Measurements from ENCODE around the gene LAMB3. TPM values are rescaled to one million over a fixed set of nuclear protein-coding genes. Genes with fewer than 3 reads are reported as not detected.

LAMB3 gene
- polyA plus RNA-seq, 1 of the 3 experiments (the other 2 are of a cell fraction) = 18.0 TPM

DNA sequence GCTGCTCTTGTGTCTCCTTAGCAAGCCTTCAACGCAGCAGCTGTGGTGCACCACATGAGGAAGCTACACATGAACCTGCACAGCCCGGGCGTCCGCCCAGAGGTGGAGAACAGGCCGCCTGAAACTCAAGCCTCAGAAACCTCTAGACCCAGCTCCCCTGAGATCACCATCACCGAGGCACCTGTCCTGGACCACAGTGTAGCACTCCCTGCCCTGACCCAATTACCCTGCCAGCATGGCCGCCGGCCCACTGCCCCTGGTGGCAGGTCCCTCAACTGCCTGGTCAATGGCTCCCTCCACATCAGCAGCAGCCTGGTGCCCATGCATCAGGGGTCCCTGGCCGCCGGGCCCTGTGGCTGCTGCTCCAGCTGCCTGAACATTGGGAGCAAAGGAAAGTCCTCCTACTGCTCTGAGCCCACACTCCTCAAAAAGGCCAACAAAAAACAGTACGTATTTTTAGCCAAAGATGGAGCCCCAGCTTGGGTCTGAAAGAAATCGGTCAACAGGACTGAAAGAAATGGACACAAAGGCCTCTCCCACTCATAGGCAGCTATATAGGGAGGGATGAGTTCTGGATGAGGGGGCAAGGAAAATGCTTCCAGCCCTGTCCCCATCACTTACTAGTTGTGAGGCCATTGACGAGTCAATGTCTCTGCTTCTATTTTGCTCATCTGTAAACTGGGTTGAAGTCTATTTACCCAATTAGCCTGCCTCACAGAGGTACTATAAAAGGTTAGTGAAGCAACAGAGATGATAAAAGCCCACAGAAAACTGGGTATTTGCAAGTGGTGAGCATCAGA is 40.3 kb downstream of the LAMB3 start:
- H3K9me2 ChIP-seq = no peaks in the 10 kb centered on the region
- peaks cover 0 to 3% of the 10 kb centered on the region in 2 experiments; a peak in 1 of 4 replicates for H3K4me1 ChIP-seq (ENCODE audit: control insufficient read depth in 1 of 2, insufficient read depth in 2 of 2, low read depth in 1 of 2, low read length in 1 of 2)
- H3K4me3 ChIP-seq (ENCODE audit: low read depth in 2 of 2, low read length in 1 of 2) = no peak overlapping the region
- no peak overlapping the region for H2AFZ ChIP-seq (ENCODE audit: low read depth)
- no peak overlapping the region for H3K9ac ChIP-seq
- no peaks in the 10 kb centered on the region for H4K20me1 ChIP-seq (ENCODE audit: insufficient read depth)
- H3K36me3 ChIP-seq (replicated peaks in 1 of 2; ENCODE audit: control insufficient read depth in 1 of 2, insufficient read depth in 2 of 2, low read length in 1 of 2) = peaks cover 5 to 58% of the 10 kb centered on the region in 2 experiments
- H3K27ac ChIP-seq (ENCODE audit: low read depth in 2 of 2, low read length in 1 of 2) = no peak overlapping the region
- no peaks in the 10 kb centered on the region for H3F3A ChIP-seq (replicated peaks; ENCODE audit: insufficient read depth)
- no peaks in the 10 kb centered on the region for H3K9me3 ChIP-seq
- no peaks in the 10 kb centered on the region for H3K27me3 ChIP-seq (ENCODE audit: insufficient read depth)
- TF ChIP-seq JUND (IDR thresholded peaks at IDR 0.05) (no peak), YY1 (IDR thresholded peaks at IDR 0.05; ENCODE audit: low read depth) (no peak), RAD21 (IDR thresholded peaks at IDR 0.05; ENCODE audit: low read length) (no peak), SIN3A (IDR thresholded peaks at IDR 0.05; ENCODE audit: borderline replicate concordance, low read depth, low read length) (no peak), EZH2phosphoT487 (IDR thresholded peaks at IDR 0.05; ENCODE audit: borderline replicate concordance, low read depth) (no peak), POLR2AphosphoS5 (IDR thresholded peaks at IDR 0.05; ENCODE audit: low read depth, low read length) (no peak), FOXJ3 (CRISPR knock-in tag; IDR thresholded peaks at IDR 0.05) (no peak), EP300 (IDR thresholded peaks at IDR 0.05; ENCODE audit: borderline replicate concordance in 1 of 2, low read depth in 1 of 2, low read length in 1 of 2) (no peak), GATA2 (CRISPR knock-in tag; IDR thresholded peaks at IDR 0.05) (no peak), MEF2A (IDR thresholded peaks at IDR 0.05; ENCODE audit: borderline replicate concordance, low read depth) (no peak), SMC3 (IDR thresholded peaks at IDR 0.05; ENCODE audit: low read depth, low read length) (no peak), TCF12 (IDR thresholded peaks at IDR 0.05) (no peak)
- TF ChIP-seq, protein P1, sequence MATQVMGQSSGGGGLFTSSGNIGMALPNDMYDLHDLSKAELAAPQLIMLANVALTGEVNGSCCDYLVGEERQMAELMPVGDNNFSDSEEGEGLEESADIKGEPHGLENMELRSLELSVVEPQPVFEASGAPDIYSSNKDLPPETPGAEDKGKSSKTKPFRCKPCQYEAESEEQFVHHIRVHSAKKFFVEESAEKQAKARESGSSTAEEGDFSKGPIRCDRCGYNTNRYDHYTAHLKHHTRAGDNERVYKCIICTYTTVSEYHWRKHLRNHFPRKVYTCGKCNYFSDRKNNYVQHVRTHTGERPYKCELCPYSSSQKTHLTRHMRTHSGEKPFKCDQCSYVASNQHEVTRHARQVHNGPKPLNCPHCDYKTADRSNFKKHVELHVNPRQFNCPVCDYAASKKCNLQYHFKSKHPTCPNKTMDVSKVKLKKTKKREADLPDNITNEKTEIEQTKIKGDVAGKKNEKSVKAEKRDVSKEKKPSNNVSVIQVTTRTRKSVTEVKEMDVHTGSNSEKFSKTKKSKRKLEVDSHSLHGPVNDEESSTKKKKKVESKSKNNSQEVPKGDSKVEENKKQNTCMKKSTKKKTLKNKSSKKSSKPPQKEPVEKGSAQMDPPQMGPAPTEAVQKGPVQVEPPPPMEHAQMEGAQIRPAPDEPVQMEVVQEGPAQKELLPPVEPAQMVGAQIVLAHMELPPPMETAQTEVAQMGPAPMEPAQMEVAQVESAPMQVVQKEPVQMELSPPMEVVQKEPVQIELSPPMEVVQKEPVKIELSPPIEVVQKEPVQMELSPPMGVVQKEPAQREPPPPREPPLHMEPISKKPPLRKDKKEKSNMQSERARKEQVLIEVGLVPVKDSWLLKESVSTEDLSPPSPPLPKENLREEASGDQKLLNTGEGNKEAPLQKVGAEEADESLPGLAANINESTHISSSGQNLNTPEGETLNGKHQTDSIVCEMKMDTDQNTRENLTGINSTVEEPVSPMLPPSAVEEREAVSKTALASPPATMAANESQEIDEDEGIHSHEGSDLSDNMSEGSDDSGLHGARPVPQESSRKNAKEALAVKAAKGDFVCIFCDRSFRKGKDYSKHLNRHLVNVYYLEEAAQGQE (IDR thresholded peaks at IDR 0.05; ENCODE audit: low read depth, low read length) = no peak
- TF ChIP-seq, protein P2, sequence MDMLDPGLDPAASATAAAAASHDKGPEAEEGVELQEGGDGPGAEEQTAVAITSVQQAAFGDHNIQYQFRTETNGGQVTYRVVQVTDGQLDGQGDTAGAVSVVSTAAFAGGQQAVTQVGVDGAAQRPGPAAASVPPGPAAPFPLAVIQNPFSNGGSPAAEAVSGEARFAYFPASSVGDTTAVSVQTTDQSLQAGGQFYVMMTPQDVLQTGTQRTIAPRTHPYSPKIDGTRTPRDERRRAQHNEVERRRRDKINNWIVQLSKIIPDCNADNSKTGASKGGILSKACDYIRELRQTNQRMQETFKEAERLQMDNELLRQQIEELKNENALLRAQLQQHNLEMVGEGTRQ (IDR thresholded peaks at IDR 0.05; ENCODE audit: borderline replicate concordance, low read depth, low read length) = no peak
- no peaks in the 10 kb centered on the region for H3K79me2 ChIP-seq (ENCODE audit: insufficient read depth)
- H3K4me2 ChIP-seq = no peak overlapping the region
- CTCF ChIA-PET = interaction anchor here (0.7 to 6.9 kb wide), 9 partner anchors 11 to 46 kb away, joined by 3 to 43 read pairs (median 4); no protein-coding TSS in a partner anchor
- POLR2A ChIA-PET = no interaction called here
- WGBS (ENCODE audit: low lambda C conversion rate) = 91% methylated on average over 12 of the region's 13 CpGs
- no peak for DNase-seq
